BJ (cell line): Measurements from ENCODE around the gene TBL2. TPM values are rescaled to one million over a fixed set of nuclear protein-coding genes. Genes with fewer than 3 reads are reported as not detected.
"Not testable (repeated sequence)": the region's sequence is repeated elsewhere in the genome, so short reads cannot be mapped to it uniquely, and the experiment has no call there.

ENCODE experiments used
- CTCF ChIA-PET: fragments of 350-600 bp; formaldehyde crosslinking; extraction: SDS; loops from one replicate; lab custom pipeline; 2021; ENCODE audit warnings: antibody characterized with exemption, inconsistent platforms; lab: Yijun Ruan, JAX
- POLR2A ChIA-PET: fragments of 300-600 bp; sonication (Branson Sonifier 250); formaldehyde crosslinking; extraction: SDS; loops from one replicate; lab custom pipeline; 2021; ENCODE audit warnings: antibody characterized with exemption; lab: Charles Lee
- DNase-seq: peaks from one replicate; pipeline ENCODE4 v3.0.0-alpha.2; 2011; ENCODE audit warnings: low read depth
- H3K27me3 ChIP-seq: 2 replicates; pipeline ENCODE4 v1.6.0; 2011; ENCODE audit warnings: low read length; ENCODE audit not compliant: control insufficient read depth, insufficient read depth
- H3K36me3 ChIP-seq: 2 replicates; pipeline ENCODE4 v1.5.1; 2011; ENCODE audit warnings: low read length; ENCODE audit not compliant: control insufficient read depth, insufficient read depth
- H3K4me3 ChIP-seq: 2 replicates; pipeline ENCODE4 v1.5.1; 2011; ENCODE audit warnings: low read depth, mild to moderate bottlenecking, control low read depth, low read length
- CTCF ChIP-seq: IDR thresholded peaks from 2 replicates; pipeline ENCODE4 v1.5.1; 2011; ENCODE audit warnings: low read depth, mild to moderate bottlenecking, control low read depth, inconsistent platforms, low read length, moderate library complexity; ENCODE audit not compliant: insufficient read depth
- polyA plus RNA-seq: library from polyadenylated mRNA; depleted of rRNA; stranded (reverse); fragments of >200 nt; gene quantifications from 2 replicates; pipeline ENCODE4 v1.2.3, GENCODE V29; 2011

The TBL2 gene
- polyA plus RNA-seq, 1 experiment = 63.7 TPM

DNA sequence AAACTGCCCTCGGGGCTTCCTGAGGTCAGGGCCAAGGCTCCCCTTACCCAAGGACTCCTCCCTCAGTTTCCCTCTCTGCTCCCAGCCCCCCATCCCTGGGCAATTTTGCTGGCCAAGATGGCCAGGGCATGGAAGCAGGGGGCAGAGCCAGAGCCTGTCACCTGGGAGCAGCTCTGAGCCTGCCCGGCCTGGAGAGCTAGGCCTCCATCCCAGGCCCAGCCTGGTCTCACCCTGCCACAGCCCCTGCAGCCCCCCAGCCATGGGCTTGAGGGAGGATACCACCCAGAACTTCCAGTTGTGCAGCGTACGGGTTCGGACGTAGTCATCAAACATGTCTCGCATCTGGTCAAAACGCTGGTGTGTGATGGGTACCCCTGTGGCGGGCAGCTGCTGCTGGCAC, 17.0 kb upstream of the TBL2 start:
- ChIA-PET POLR2A (no interaction called here), CTCF (interaction anchor here (0.6 to 2.6 kb wide), 5 partner anchors 10 to 212 kb away, joined by 3 to 11 read pairs (median 4); partner anchors contain the start of gene VPS37D)
- no peak overlapping the region for H3K4me3 ChIP-seq
- H3K36me3 ChIP-seq = no peaks in the 10 kb centered on the region
- peaks cover 3% of the 10 kb centered on the region; the same call in 1 of the 2 replicates for H3K27me3 ChIP-seq
- TF ChIP-seq CTCF = no peak
- DNase-seq = no peak

GRCh38 chr7:73593207-73594045, 15.0 kb upstream of the TBL2 start:
- ChIA-PET CTCF (interaction anchor here (0.6 to 1.8 kb wide), 3 partner anchors 13 to 132 kb away, joined by 3 to 4 read pairs (median 3); partner anchors contain the start of gene VPS37D), POLR2A (no interaction called here)
- no peak for DNase-seq
- no peak for TF ChIP-seq CTCF
- no peak overlapping the region for H3K4me3 ChIP-seq
- peaks cover 2% of the 10 kb centered on the region; the same call in 1 of the 2 replicates for H3K27me3 ChIP-seq
- no peaks in the 10 kb centered on the region for H3K36me3 ChIP-seq

- Histone ChIP-seq H3K27me3 (no peaks in the 10 kb centered on the region), H3K4me3 (no peak overlapping the region), H3K36me3 (no peaks in the 10 kb centered on the region)
- POLR2A ChIA-PET = no interaction called here
- CTCF ChIA-PET = interaction anchor here (1.5 to 2.7 kb wide), 3 partner anchors 20 to 148 kb away, joined by 3 to 22 read pairs (median 4); no protein-coding TSS in a partner anchor
- no peak for DNase-seq
- TF ChIP-seq CTCF = no peak
Measured at GRCh38 chr7:73586911-73587310, 8.5 kb upstream of the TBL2 start.

- no peak for TF ChIP-seq CTCF
- Histone ChIP-seq H3K4me3 (no peak overlapping the region), H3K27me3 (no peaks in the 10 kb centered on the region), H3K36me3 (no peaks in the 10 kb centered on the region)
- CTCF ChIA-PET = interaction anchor here (1.2 kb wide), 1 partner anchor 22 kb away, joined by 7 read pairs; no protein-coding TSS in a partner anchor
- POLR2A ChIA-PET = interaction anchor here (0.7 kb wide), 1 partner anchor 10 kb away, joined by 8 read pairs; no protein-coding TSS in a partner anchor
- DNase-seq = no peak
Measured at GRCh38 chr7:73585196-73585595, 6.8 kb upstream of the TBL2 start.

DNA sequence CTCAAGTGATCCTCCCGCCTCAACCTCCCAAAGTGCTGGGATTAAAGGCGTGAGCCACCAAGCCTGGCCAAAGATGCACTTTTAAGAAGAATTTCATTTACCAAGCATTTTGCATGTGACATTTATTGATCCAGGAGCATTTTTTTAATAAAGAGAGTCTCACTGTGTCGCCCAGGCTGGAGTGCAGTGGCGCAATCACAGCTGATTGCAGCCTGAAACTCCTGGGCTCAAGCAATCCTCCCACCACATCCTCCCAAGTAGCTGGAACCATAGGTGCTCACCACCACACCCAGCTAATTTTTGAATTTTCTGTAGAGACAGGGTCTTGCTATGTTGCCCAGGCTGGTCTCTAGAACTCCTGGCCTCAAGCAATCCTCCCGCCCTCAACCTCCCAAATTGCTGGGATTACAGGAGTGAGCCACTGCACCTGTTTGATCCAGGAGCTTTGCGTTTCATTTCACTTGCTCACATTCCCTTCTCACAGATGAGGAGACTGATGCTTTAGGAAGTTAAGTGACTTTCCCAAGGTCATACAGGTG, 4.4 kb upstream of the TBL2 start:
- no peak for TF ChIP-seq CTCF
- no peak overlapping the region for H3K4me3 ChIP-seq
- CTCF ChIA-PET = interaction anchor here (1.8 to 2.9 kb wide), 2 partner anchors 24 to 143 kb away, joined by 5 to 14 read pairs; no protein-coding TSS in a partner anchor
- DNase-seq = no peak
- no peaks in the 10 kb centered on the region for H3K27me3 ChIP-seq
- no peaks in the 10 kb centered on the region for H3K36me3 ChIP-seq
- POLR2A ChIA-PET = no interaction called here

GRCh38 chr7:73581006-73581405, 2.6 kb upstream of the TBL2 start:
- H3K27me3 ChIP-seq, DNase-seq, H3K4me3 ChIP-seq, POLR2A ChIA-PET, H3K36me3 ChIP-seq: not testable (repeated sequence)
- CTCF ChIA-PET = interaction anchor here (0.6 to 2.9 kb wide), 2 partner anchors 12 to 26 kb away, joined by 3 to 14 read pairs; no protein-coding TSS in a partner anchor
